Measurements from ENCODE around the gene CELSR1.
"Not testable (repeated sequence)": the region's sequence is repeated elsewhere in the genome, so short reads cannot be mapped to it uniquely, and the experiment has no call there.

Gene CELSR1

GRCh38 chr22:46312848-46313247 is 224.6 kb downstream of the CELSR1 start:
- not testable (repeated sequence) for FAIRE-seq

GRCh38 chr22:46312056-46312455 is 225.4 kb downstream of the CELSR1 start:
- FAIRE-seq: no peak

Measured in endometrium (tissue), 2 donors.